HG03442 (cell line): ENCODE results near the gene RUNX3.

Experiments used
- ATAC-seq: cut with Tn5 transposase; IDR thresholded peaks from one replicate; pipeline ENCODE4 v1.9.1; 2021; ENCODE audit warnings: mild to moderate bottlenecking, moderate library complexity; ENCODE audit not compliant: unreplicated experiment

Gene RUNX3

GRCh38 chr1:24867084-24867870, 62.8 kb downstream of the RUNX3 start:
- no peak for ATAC-seq

DNA sequence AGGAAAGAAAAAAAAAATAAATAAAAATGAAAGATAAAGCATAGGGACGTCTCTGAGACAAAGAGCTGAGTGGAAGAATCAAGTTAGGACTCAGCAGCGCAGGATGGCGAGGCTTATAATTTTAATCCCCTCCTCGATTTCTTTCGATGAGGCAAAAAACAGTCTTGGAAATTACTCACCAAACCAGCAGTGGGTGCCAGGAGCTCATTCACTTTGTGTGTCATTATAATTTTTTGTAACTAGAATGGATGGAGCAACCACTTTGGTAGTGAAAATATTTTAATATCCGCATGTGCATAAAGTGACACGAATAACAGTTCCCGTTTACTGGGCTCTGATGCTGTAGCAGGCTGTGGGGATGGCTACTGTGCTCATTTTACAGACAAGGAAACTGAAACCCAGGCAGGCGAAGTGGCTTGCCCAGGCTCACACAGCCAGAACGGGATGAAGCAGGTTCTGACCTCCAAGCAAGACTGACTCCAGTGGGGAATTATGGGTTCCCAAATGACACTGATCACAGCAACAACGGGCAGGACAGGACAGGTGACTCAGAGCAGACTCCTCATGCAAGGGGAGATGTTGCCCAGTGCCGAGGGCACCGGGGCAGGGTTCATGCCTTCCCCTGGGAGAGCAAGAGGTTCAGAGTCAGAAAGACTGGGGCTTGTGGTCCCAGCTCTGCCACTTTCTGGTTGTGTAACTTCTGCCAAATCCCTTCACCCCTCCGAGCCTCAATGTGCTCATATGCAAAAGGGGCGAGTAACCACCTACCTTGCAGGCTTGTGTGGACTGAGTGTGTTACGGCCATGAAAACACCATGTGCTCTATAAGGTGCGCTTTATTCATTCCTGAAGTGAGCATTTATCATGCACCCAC, 63.6 kb downstream of the RUNX3 start:
- no peak for ATAC-seq

DNA sequence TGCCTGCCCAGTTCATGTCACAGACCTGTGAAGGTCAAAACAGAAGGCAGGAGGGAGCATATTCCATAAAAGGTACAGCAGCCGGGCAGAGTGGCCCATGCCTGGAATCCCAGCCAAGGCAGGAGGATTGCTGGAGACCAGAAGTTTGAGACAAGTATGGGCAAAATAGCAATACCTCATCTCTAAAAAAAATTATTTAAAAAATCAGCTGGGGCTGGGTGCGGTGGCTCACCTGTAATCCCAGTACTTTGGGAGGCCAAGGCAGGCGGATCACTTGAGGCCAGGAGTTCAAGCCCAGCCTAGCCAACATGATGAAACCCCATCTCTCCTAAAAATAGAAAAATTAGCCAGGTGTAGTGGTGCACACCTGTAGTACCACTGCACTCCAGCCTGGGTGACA, 64.5 kb downstream of the RUNX3 start:
- ATAC-seq = no peak

GRCh38 chr1:24865168-24865567, 64.9 kb downstream of the RUNX3 start:
- ATAC-seq = no peak

GRCh38 chr1:24864370-24864777, 65.7 kb downstream of the RUNX3 start:
- ATAC-seq = no peak

- ATAC-seq = no peak
Measured at GRCh38 chr1:24862775-24863483, 67.1 kb downstream of the RUNX3 start.

DNA sequence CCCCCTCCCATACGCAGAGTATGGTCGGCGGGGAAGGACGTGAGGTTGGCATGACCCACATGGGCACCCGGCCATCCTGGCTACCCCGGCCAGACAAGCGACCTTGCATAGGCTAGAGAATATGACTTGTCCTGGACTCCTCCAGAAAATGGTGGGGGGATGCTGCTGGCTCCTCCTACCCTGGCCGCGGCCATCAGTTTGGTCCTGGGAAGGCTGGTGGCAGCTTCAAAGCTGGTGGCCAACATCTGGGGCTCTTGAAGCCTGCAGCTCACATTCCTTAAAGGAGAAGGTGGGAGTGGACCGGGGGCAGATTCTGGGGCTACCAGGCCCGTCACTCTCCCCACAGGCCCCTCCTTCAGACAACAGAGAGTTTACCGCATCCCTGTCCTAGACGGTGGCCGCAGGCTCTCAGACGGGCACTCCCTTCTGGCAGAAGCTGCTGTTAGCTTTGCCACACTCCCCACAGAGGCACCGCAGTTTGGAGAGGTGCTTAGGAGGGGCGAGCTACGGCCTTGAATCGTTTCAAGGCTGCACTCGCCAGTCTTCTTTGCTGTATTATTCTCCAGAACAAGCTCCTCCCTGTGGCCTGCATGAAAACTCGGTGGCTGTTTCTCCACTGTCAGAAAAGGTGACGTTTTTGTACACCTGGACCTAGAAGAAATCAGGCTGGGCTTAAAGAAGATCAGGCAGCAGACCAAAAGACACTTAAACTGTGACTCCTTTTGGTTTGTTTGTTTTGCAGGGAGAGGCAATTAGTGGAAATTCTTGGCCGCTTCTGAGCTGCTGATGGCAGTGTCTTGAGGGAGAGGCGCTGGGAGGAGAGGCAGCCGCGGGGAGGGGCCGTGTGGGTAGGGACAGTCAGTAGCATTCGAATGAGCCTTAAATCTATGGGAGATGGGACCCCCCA, 68.0 kb downstream of the RUNX3 start:
- no peak for ATAC-seq

- ATAC-seq = no peak
Measured at GRCh38 chr1:24860841-24861240, 69.2 kb downstream of the RUNX3 start.

DNA sequence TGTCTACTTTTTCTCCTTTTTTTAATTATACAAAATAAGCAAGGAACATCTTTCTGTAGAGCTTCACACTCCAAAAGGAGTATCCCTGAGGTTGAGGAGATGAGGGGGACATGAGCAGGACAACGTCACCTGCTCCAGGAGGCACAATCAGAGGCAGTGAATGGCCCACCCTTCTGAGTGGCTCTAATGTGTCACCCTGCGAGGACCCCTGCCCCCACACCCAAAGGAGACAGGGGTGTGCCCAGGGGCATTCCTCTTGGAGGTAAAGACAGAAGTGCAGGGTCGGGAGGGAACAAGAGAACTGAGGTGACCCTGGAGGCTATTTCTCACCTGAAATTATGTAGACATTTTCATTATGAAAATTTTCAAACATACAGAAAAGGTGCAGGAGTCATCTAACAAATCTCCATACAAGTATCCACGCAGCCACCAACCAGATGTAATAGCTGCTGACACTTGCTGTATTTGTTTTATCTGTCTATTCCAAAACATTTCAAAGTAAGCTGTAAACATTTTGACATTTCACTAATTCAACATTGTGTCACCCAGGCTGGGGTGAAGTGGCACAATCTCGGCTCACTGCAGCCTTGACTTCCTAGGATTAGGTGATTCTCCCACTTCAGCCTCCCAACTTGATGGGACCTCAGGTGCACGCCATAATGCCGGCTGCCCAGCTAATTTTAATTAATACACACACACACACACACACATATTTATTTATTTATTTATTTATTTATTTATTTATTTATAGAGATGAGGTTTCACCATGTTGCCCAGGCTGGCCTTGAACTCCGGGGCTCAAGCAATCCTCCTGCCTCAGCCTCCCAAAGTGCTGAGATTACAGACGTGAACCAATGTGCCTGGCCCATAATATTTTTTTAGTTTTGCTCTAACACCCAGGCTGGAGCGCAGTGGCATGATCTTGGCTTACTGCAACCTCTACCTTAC, 70.7 kb downstream of the RUNX3 start:
- ATAC-seq = no peak

GRCh38 chr1:24858277-24858676, 71.8 kb downstream of the RUNX3 start:
- no peak for ATAC-seq

DNA sequence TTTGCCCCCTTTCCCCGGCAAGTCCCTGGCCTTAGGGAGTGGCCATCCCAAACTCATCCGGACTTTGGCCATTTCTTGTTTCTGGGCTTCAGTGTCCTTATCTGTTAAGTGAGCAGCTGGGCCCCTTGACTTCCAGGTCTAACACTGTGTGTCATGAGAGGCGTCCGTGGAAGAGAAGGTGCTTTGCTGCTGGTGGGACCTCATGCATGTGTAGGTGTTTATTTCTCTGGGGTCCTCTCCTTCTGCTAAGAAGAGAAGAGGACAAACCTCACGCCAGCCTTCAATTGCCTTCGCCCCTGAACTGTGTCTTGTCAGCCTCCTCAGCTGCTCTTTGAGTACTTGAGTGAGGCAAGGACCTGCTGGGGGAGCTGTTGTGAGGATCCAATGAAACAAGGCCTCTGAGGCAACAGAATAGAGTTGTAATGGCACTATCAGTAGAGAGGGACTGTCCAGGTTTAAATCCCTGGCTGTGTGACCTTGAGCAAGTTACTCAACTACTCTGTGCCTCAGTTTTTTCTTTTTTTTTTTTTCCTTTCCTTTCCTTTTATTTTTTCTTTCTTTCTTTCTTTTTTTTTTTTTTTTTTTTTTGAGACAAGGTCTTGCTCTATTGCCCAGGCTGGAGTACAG, 72.5 kb downstream of the RUNX3 start:
- no peak for ATAC-seq

DNA sequence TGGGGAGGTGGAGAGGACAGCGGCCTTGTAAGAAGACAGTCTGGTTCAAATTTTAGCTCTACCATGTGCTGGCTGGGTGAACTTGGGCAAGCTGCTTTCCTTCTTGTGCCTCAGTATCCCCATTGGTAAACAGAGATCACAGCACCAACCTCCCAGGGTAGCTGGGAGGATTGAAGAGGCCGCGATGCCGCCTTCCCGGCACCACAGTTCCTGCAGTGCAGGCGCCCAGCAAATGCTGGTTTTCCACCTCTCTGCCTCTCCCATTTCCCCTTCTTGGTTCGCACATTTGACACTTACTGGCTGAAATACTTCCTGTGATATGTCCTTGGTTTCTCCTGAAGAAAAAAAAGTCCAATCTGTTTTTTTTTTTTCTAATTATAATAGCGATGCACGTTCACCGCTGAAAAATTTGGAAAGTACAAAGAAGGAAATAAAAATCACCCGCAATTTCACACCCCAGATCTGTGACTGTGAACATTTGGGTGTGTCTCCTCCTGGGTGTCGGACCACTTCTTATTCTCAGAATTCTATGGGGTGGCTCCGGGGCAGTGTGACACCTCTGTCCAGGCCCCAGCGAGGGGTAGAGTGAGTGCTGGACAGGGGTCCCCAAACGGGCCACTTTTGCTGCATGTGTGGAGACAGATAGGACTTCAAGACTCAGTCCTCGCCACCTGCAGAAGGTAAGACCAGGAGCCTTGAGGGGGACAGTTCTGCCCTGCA, 73.1 kb downstream of the RUNX3 start:
- no peak for ATAC-seq

- ATAC-seq = no peak
Measured at GRCh38 chr1:24855474-24855873, 74.6 kb downstream of the RUNX3 start.

DNA sequence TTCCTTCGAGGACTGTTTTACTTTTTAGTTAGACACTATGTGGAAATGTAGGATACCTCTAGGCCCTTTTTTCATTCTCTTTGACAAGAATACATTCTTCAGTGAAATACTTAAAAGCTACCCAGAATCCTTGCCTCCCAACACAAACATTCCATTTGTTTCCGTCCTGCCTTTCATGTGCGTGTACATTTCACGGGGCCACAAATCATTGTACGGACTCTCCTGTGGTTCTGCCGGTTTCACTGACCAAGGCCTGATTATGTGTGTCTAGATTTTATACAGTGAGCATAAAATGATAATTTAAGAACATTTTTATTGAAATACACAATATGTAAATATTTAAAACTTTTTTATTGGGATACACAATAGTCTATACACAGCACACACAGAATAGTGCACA, 76.4 kb downstream of the RUNX3 start:
- ATAC-seq = no peak

DNA sequence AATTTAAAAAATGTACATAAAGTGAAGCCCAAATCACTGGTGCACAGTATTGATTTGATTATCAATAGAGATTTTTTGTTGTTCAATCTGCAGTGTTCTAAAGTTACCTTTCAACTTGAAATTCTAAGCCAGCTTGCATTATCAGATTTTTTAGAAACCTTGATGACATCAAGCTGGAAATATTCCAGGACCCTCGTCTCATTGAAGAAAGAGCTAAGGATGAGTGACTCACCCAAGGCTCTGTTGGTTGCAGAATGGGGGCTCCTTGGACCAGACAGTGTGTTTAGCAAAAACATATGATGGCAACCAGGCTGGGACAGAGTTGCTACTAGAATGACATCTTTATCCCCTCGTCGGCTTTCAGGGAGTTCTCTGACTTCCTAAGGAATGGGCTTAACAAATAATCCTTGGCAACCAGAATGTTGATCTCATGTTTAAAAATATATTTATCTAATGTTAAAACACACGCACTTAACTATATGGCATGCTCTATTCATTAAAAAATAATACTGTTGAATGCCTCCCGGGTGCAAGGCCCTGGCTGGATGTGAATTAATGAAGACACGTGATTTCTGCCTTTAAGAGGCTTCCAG, 79.7 kb downstream of the RUNX3 start:
- no peak for ATAC-seq

- ATAC-seq = no peak
Measured at GRCh38 chr1:24849672-24850295, 80.3 kb downstream of the RUNX3 start.
